ENCODE data around the gene GPRASP2.
A peak's percentile ranks its signal among the peaks of the same experiment; 100 is the strongest.
"Not testable (repeated sequence)": the region's sequence is repeated elsewhere in the genome, so short reads cannot be mapped to it uniquely, and the experiment has no call there.

Gene GPRASP2

GRCh38 chrX:102714994-102715393 lies 2.7 kb downstream of the GPRASP2 start:
- Mint-ChIP-seq H3K4me1 (ENCODE audit: low read depth in 2 of 2) (peaks cover 3 to 8% of the 10 kb centered on the region in 2 donors), H3K4me3 (no peak overlapping the region), H3K36me3 (ENCODE audit: insufficient read depth) (no peaks in the 10 kb centered on the region), H3K9me3 (no peaks in the 10 kb centered on the region), H3K27me3 (peaks cover 9 to 35% of the 10 kb centered on the region in 2 donors), H3K27ac (no peak overlapping the region)
- ATAC-seq (replicated peaks) = no peak
- no peak for DNase-seq

DNA sequence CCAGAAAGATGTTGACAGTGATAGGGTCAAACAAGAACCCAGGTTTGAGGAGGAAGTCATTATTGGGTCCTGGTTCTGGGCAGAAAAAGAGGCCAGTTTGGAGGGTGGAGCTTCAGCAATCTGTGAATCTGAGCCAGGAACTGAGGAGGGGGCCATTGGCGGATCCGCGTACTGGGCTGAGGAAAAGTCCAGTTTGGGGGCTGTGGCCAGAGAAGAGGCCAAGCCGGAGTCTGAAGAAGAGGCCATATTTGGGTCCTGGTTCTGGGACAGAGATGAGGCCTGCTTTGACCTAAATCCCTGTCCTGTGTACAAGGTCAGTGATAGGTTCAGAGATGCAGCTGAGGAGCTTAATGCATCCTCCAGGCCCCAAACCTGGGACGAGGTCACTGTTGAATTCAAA lies 3.7 kb downstream of the GPRASP2 start:
- peaks cover 7 to 25% of the 10 kb centered on the region in 2 donors for H3K27me3 Mint-ChIP-seq
- ATAC-seq (replicated peaks) = no peak
- peaks cover 8 to 14% of the 10 kb centered on the region in 2 donors for H3K4me1 Mint-ChIP-seq (ENCODE audit: low read depth in 2 of 2)
- H3K27ac Mint-ChIP-seq = no peak overlapping the region
- no peak overlapping the region for H3K4me3 Mint-ChIP-seq
- DNase-seq = no peak
- H3K9me3 Mint-ChIP-seq = no peaks in the 10 kb centered on the region
- H3K36me3 Mint-ChIP-seq (ENCODE audit: insufficient read depth) = no peaks in the 10 kb centered on the region

DNA sequence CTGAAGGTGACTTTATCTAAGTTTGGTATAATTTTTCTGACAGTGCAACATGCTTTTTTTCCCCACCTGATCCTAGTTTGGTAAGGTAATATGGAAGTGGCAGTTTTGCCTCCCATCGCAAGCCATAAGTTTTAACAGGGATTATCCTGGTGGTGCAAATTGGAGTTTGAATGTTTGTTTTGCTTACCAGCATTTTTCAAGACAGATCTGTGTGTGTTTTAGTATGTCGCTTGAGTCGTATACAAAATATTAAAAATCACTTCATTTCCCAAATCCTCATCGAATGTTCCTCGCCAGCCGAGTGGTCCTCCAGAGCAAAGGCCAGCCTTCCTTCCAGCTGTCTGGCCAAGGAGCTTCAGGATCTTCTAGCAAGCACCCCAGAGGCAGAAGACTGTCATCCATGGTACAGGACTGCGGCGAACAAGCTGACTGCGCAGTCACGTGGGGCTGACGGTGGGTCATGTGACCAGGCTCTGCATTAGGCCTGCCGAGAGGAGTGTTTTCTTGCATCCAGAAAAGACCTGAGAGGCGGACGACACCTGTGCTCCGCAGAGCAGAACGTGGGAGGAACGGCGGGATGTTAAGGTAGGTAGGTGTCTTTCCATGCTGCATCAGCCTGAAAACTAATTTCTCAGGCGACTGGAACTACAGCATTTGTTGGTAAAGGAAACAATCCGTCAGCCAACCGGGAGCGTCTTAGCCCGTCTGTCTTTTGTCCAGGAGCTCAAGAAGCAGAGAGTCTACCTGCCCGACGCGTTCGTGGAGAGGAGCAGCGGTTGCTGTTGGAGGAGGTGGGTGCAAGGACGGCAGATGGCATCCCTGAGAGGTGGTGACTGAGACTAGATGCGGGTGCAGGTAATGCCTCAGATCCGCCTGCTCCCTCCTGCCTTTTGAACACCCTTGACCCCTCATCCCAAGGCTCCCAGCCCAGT lies 8.3 kb downstream of the GPRASP2 start, which contains the start of gene GPRASP3:
GPRASP3 (plus strand) TSS at position 507 of the 932 bp plus-strand sequence. CDS start 28,253 bp downstream, outside the sequence.
- Mint-ChIP-seq H3K27ac (peak within 1 kb of the TSS; percentile 91 to 93), H3K9me3 (no peaks in the 10 kb centered on the region), H3K4me3 (peak within 1 kb of the TSS; percentile 86 to 88), H3K27me3 (no peaks in the 10 kb centered on the region), H3K4me1 (ENCODE audit: low read depth in 2 of 2) (peaks cover 5 to 8% of the 10 kb centered on the region in 2 donors), H3K36me3 (ENCODE audit: insufficient read depth) (no peaks in the 10 kb centered on the region)
- DNase-seq (peak; percentile 43 to 55 (median 48)), ATAC-seq (replicated peaks) (peak; percentile 99)

GRCh38 chrX:102721169-102721506 lies 8.9 kb downstream of the GPRASP2 start:
- H3K36me3 Mint-ChIP-seq (ENCODE audit: insufficient read depth); H3K27me3 Mint-ChIP-seq; H3K4me1 Mint-ChIP-seq (ENCODE audit: low read depth in 2 of 2); H3K9me3 Mint-ChIP-seq; ATAC-seq (replicated peaks); DNase-seq: not testable (repeated sequence)
- Mint-ChIP-seq H3K27ac (peak overlapping the region in 1 of 2 donors; percentile 93), H3K4me3 (peak overlapping the region; percentile 86 to 88)

DNA sequence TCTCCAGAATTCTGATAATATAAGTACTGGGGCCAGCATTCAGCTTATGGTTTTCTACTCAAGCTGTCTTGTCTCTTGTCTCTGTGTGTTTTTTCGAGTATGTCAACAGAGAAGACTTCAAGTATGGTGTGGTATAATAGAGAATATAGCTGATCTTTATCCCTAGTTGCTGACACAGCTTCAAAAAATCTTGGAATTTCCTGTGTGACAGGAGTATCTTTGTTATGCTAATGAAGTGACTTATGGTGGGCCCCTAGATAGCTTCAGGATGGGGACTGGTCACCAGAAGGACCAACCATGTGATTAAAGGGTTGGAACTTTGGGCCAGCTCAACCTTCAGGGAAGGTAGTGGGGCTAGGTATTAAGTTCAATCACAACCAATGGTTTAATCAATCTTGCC lies 11.2 kb downstream of the GPRASP2 start:
- Mint-ChIP-seq H3K36me3 (ENCODE audit: insufficient read depth) (no peaks in the 10 kb centered on the region), H3K27ac (no peak overlapping the region), H3K4me3 (no peak overlapping the region), H3K27me3 (no peaks in the 10 kb centered on the region), H3K4me1 (ENCODE audit: low read depth in 2 of 2) (peaks cover 5 to 8% of the 10 kb centered on the region in 2 donors), H3K9me3 (no peaks in the 10 kb centered on the region)
- DNase-seq = no peak
- no peak for ATAC-seq (replicated peaks)

- H3K9me3 Mint-ChIP-seq = no peaks in the 10 kb centered on the region
- no peak overlapping the region for H3K27ac Mint-ChIP-seq
- DNase-seq = no peak
- no peaks in the 10 kb centered on the region for H3K4me1 Mint-ChIP-seq (ENCODE audit: low read depth in 2 of 2)
- no peaks in the 10 kb centered on the region for H3K36me3 Mint-ChIP-seq (ENCODE audit: insufficient read depth)
- H3K27me3 Mint-ChIP-seq = no peaks in the 10 kb centered on the region
- ATAC-seq (replicated peaks) = no peak
- H3K4me3 Mint-ChIP-seq = no peak overlapping the region
These were observed 15.5 kb downstream of the GPRASP2 start for GRCh38 chrX:102727761-102728160.

DNA sequence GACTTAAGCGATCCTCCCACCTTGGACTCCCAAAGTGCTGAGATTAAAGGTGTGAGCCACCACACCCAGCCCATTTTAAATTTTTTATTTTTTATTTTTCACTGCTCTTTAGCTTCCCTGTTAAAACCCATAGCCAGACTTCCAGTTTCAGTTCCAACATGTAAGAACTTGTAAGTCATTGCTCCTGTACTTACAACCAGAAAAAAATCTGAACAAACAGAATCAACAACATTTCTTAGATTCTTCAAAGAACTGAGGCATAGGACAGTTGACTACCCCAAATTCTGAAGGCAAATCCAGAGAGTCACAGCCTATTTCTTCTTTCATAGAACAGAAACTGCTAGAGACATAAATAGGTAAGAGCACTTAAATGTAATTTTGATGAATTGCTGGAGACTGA lies 16.4 kb downstream of the GPRASP2 start:
- no peak overlapping the region for H3K27ac Mint-ChIP-seq
- no peaks in the 10 kb centered on the region for H3K9me3 Mint-ChIP-seq
- no peaks in the 10 kb centered on the region for H3K4me1 Mint-ChIP-seq (ENCODE audit: low read depth in 2 of 2)
- no peaks in the 10 kb centered on the region for H3K27me3 Mint-ChIP-seq
- DNase-seq (no peak), ATAC-seq (replicated peaks) (no peak)
- no peak overlapping the region for H3K4me3 Mint-ChIP-seq
- H3K36me3 Mint-ChIP-seq (ENCODE audit: insufficient read depth) = no peaks in the 10 kb centered on the region

DNA sequence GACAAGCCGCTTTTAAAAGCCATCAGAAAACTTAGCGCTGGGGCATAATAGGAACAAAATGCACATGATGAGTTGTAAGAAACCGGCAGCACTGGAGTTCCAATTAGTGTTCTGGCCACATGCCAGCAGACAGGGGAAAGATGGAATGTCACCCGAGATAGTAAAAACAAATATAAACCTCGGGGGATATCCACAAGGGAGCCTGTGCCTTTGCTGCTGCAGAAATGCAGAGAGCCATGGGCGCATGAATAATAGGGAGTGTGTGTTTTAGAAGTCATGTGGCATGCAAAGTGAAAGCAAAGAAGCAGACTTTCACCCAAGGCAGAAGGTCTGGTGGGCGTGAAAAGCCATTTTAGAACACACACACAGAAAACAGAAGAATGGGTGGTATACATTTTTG lies 27.4 kb downstream of the GPRASP2 start:
- no peak for DNase-seq
- no peaks in the 10 kb centered on the region for H3K27me3 Mint-ChIP-seq
- H3K9me3 Mint-ChIP-seq = no peaks in the 10 kb centered on the region
- no peak overlapping the region for H3K27ac Mint-ChIP-seq
- no peak for ATAC-seq (replicated peaks)
- no peaks in the 10 kb centered on the region for H3K4me1 Mint-ChIP-seq (ENCODE audit: low read depth in 2 of 2)
- H3K4me3 Mint-ChIP-seq = no peak overlapping the region
- no peaks in the 10 kb centered on the region for H3K36me3 Mint-ChIP-seq (ENCODE audit: insufficient read depth)

GRCh38 chrX:102744307-102744706 lies 32.1 kb downstream of the GPRASP2 start:
- ATAC-seq (replicated peaks) (no peak), DNase-seq (no peak)
- Mint-ChIP-seq H3K4me1 (ENCODE audit: low read depth in 2 of 2) (no peaks in the 10 kb centered on the region), H3K9me3 (no peaks in the 10 kb centered on the region), H3K36me3 (ENCODE audit: insufficient read depth) (no peaks in the 10 kb centered on the region), H3K27ac (no peak overlapping the region), H3K4me3 (no peak overlapping the region), H3K27me3 (no peaks in the 10 kb centered on the region)

DNA sequence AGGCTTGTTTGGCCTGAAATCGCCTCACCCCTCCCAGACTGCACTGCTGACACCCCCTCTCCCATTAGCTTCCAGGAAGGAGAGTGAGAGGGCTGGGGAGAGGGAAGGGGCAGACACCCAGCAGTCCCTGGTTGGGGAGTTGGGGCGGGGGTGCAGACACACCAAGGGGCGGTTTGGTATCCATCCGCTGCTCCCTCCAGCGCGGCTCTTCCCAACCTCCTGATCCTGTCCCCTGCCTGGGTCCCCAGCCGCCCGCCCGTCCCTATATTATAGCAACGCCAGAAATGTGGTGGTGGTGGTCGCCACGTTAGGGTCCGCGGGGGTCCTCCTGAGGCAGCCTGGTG lies 33.2 kb downstream of the GPRASP2 start:
- H3K27me3 Mint-ChIP-seq = no peaks in the 10 kb centered on the region
- no peak overlapping the region for H3K27ac Mint-ChIP-seq
- peak overlapping the region; percentile 80 to 83 for H3K4me3 Mint-ChIP-seq
- no peaks in the 10 kb centered on the region for H3K4me1 Mint-ChIP-seq (ENCODE audit: low read depth in 2 of 2)
- no peak for DNase-seq
- no peak for ATAC-seq (replicated peaks)
- H3K36me3 Mint-ChIP-seq (ENCODE audit: insufficient read depth) = no peaks in the 10 kb centered on the region
- no peaks in the 10 kb centered on the region for H3K9me3 Mint-ChIP-seq

DNA sequence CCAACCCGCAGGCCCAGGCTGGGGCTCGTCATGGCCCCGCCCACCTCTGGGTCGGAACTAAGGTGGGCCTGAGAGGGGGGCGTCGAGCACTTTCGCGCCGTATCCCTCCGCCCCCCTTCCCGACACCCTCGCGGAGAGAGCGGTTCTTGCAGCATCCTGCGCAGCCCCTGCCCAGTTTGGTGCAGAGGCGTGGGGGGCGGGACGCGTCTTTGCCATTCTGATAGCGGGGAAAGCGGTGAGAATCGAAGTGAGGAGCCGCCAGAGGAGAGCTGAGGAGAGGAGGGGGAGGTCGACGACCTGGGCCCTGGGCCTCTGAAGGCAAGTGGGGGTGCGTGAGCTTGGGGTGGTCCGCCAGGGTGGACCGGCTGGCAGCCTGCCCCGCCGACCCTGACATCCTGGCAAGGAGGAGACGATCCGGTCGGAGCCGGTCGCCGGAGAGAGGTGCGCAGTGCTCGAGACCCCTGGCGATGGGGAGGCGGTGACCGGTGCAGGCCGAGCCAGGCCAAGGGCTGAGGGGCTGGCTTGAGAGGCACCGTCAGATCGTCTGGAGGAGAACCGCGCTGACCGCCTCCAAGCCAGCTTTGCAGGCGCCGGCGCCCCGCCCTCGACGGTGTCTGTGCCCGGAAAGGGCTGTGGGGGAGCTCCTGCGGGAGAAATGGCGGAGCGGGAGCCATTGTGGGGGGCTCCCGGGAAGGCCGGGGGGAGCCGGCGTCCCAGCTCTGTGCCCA lies 33.8 kb downstream of the GPRASP2 start:
- ATAC-seq (replicated peaks) (peak; percentile 37), DNase-seq (no peak)
- Mint-ChIP-seq H3K4me3 (peak overlapping the region; percentile 80 to 83), H3K27me3 (no peaks in the 10 kb centered on the region), H3K4me1 (ENCODE audit: low read depth in 2 of 2) (no peaks in the 10 kb centered on the region), H3K36me3 (ENCODE audit: insufficient read depth) (no peaks in the 10 kb centered on the region), H3K9me3 (no peaks in the 10 kb centered on the region), H3K27ac (no peak overlapping the region)

- Mint-ChIP-seq H3K4me3 (no peak overlapping the region), H3K9me3 (no peaks in the 10 kb centered on the region), H3K4me1 (ENCODE audit: low read depth in 2 of 2) (peaks cover 9 to 12% of the 10 kb centered on the region in 2 donors), H3K27ac (no peak overlapping the region), H3K27me3 (no peaks in the 10 kb centered on the region), H3K36me3 (ENCODE audit: insufficient read depth) (peaks cover 9% of the 10 kb centered on the region)
- no peak for DNase-seq
- ATAC-seq (replicated peaks) = no peak
These were observed 53.0 kb downstream of the GPRASP2 start for GRCh38 chrX:102765217-102765616.

- Mint-ChIP-seq H3K4me1 (ENCODE audit: low read depth in 2 of 2) (peaks cover 9 to 12% of the 10 kb centered on the region in 2 donors), H3K27ac (no peak overlapping the region), H3K9me3 (no peaks in the 10 kb centered on the region), H3K36me3 (ENCODE audit: insufficient read depth) (peaks cover 9% of the 10 kb centered on the region), H3K27me3 (no peaks in the 10 kb centered on the region), H3K4me3 (no peak overlapping the region)
- no peak for DNase-seq
- no peak for ATAC-seq (replicated peaks)
These were observed 53.6 kb downstream of the GPRASP2 start for GRCh38 chrX:102765809-102766208.

GRCh38 chrX:102767287-102767686 lies 55.0 kb downstream of the GPRASP2 start:
- ATAC-seq (replicated peaks) (no peak), DNase-seq (no peak)
- H3K36me3 Mint-ChIP-seq (ENCODE audit: insufficient read depth) = peaks cover 9% of the 10 kb centered on the region
- H3K9me3 Mint-ChIP-seq = no peaks in the 10 kb centered on the region
- peaks cover 12% of the 10 kb centered on the region in 2 donors for H3K4me1 Mint-ChIP-seq (ENCODE audit: low read depth in 2 of 2)
- H3K4me3 Mint-ChIP-seq = no peak overlapping the region
- H3K27me3 Mint-ChIP-seq = no peaks in the 10 kb centered on the region
- H3K27ac Mint-ChIP-seq = peak overlapping the region; percentile 53 to 77
